CD1c-positive myeloid dendritic cell (primary cell): Measurements from ENCODE around the gene ADAMTS6.

Experiments used
- DNase-seq: peaks from one replicate; pipeline ENCODE4 v3.0.0-alpha.2; 2016; ENCODE audit errors: extremely low spot score

ADAMTS6 gene

DNA sequence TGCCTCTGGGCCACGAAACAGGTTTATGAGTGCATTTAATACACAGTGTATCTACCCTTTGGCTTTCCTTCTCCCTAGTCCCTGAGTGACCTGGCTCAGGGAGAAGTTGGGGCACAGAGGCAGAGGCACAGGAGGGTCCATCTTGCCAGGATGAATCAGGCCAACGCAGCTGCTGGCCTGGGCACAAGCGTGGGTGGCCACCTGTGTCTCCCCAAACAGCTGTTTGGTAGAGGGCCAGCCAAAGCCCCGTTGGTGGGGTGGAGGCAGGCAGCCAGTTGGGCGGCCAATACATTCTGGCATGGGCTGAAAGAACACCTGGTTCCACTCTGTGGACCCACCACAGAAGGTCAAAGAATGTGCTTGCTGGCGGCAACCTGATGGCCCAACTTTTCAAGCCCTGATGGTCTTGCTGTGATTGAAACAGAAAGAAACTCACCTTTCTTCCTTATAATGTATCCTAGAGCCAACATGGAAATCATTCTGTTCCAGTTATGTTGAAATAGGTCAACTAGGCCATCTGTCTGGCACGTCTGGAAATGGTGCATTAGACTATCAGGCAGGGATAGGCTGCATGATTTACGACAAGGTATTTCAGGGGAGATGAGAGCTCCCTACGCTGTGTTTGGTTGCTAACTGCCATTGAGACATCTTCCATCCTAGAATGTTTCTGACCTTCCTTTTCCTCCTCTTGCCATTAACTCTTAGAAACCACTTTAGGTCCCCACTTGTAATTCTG, 337.4 kb downstream of the ADAMTS6 start:
- DNase-seq: no peak

DNA sequence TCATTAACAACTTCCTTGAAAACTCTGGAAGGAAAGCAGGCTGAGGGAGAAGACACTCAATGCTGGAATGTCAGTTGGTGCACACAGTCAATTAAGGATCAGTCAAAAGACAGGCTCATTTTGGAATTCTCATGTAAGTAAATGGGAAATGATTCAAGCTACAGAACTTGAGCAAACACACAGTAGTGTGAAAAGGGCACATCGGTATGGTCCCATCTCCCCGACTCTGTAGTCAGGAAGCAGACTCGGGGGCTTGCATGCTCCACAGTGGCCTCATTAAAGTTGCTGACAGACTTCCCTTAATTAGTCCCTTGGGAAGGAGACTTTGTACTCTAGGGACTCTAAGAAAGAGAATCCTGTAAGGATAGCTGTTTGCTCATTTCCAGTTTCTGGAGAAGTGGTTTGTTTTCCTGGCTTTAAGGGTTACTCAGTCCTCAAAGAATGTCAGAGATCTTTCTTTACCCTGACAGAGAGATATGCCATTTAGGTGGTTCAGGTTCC, 339.2 kb downstream of the ADAMTS6 start:
- DNase-seq: no peak

DNA sequence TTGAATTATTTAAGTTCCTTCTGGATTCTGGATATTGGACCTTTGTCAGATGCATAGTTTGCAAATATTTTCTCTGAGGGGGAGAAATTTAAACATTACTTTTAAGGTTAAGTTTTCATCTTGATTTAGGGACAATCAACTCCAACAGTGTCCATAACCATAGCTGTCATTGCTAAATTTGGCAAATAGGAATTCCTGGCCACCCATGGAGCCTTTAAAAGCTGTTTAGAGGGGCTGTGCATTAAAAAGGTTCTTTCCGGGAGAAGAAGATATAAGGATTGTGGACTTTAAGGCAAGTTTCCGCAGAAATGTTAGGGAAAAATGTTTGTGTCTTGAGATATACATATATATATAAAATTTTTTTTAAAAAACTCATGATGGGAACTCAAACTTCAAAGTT, 339.7 kb downstream of the ADAMTS6 start:
- no peak for DNase-seq

- DNase-seq: no peak
These were observed 340.2 kb downstream of the ADAMTS6 start for GRCh38 chr5:65141493-65141892.

- DNase-seq: no peak
These were observed 344.1 kb downstream of the ADAMTS6 start for GRCh38 chr5:65137631-65138030.

- DNase-seq: no peak
These were observed 348.1 kb downstream of the ADAMTS6 start for GRCh38 chr5:65133477-65134110.

GRCh38 chr5:65132386-65132785, 349.3 kb downstream of the ADAMTS6 start:
- no peak for DNase-seq

DNA sequence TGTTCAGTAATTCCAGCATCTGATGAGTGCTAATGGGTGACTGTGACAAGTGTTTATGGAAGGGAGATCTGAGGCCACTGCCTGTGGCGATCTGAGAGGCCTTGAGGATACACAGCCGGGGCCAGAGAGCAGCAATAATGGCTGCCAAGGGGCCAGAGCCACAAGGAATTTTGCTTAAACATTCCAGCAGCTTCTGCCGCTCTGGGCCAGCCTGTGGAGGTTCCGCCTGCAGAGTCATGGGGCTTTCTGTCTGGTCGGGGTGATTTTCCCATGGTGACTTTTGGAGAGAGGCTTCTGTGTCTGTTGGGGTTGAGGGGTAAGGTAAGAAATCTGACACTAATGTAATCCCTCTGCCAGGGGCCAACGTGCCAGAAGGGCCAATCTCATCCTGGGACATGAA, 353.5 kb downstream of the ADAMTS6 start:
- DNase-seq: no peak

- DNase-seq: no peak
These were observed 354.4 kb downstream of the ADAMTS6 start for GRCh38 chr5:65127161-65127901.

DNA sequence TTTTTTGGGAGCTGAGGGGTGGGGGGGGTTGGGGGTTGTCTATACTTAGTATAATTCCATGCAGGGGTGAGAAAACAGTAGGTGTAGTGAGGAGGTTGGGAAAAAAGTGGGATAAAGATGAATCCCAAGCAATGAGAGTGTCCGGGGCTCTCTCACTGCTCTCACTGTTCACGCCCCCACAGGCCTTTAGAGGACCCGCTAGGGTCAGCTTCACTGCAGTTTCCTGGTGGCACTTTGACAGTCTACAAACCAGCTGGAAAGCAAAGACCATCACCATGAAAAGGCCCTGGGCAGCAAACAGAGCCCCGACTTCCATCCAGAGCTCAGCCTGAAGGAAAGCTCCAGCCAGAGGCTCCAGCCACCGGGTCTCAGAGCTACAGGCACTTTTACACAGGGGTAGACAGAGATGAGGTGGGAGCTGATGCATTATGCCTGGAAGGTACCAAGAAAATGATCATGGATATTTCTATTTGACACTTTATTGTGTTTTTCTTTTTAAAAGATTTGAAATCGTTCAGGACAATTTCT, 355.1 kb downstream of the ADAMTS6 start:
- no peak for DNase-seq

DNA sequence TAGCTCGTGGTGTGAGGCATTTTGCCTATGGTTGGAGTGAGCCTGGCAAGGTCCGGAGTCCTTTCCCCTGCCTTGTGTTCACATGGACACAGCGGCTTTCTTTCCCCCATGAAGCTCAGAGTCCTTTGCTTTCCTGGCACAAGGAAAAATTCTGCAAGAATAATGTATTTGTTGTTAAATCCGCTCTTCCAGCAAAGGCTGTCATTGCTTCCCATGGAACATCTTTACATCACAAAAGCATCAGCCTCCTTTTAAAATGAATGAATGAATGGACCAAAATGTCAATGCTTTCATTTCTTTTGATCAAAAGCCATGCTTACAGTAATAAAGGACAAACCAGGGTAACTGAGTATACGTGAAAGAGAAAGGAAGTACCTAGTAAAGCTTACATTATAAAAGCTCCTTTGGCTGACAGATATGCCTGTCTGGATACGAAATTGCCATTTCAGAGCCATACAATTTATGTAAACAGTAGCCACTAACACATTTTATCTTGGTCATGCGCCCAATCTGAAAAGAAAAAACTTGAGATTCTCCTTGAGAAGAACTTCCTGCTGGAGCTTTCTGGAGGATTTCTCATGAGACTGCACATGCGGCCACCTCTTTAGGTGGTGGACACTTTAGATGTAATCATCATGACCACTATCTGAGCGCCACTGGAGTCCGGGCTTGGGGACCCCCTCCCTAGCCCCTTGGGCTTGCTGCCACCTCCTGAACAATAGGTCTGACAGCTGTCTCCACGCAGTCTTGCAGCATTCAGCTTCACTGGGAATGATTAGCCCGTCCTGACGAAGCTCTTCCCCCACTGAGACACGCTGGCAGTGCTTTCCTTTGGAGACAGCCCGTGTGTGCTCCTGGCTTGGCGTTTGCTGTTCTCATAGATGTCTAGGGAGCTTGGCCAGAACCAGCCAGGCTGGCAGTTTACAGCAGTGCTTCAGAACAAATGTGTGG, 355.9 kb downstream of the ADAMTS6 start:
- no peak for DNase-seq

- peak; percentile 64 for DNase-seq
These were observed 359.8 kb downstream of the ADAMTS6 start for GRCh38 chr5:65121880-65122436.

- DNase-seq: no peak
These were observed 361.3 kb downstream of the ADAMTS6 start for GRCh38 chr5:65120371-65120967.

- DNase-seq: no peak
These were observed 364.2 kb downstream of the ADAMTS6 start for GRCh38 chr5:65117525-65117924.

- no peak for DNase-seq
These were observed 367.9 kb downstream of the ADAMTS6 start for GRCh38 chr5:65113771-65114170.

GRCh38 chr5:65111961-65112658, 369.6 kb downstream of the ADAMTS6 start:
- DNase-seq: no peak

- DNase-seq: no peak
These were observed 372.7 kb downstream of the ADAMTS6 start for GRCh38 chr5:65108786-65109743.

GRCh38 chr5:65105301-65105700, 376.4 kb downstream of the ADAMTS6 start:
- no peak for DNase-seq

- no peak for DNase-seq
These were observed 376.9 kb downstream of the ADAMTS6 start for GRCh38 chr5:65104831-65105230.
